Tibial nerve (tissue), 4 donors: ENCODE results near the gene ANKS6. TPM values are rescaled to one million over a fixed set of nuclear protein-coding genes. Genes with fewer than 3 reads are reported as not detected.

Experiments used
- DNase-seq, 2 donors: peaks; one replicate each; pipeline ENCODE4 v3.0.0-alpha.2; 2019; ENCODE audit warnings: low spot score in 2 of 2
- H3K27ac ChIP-seq, 4 donors: fragments of 200-600 bp; sonication (generic) in 3 of 4; one replicate each; pipeline ENCODE4 v1.5.1; 2017 to 2019; ENCODE audit warnings: mild to moderate bottlenecking in 1 of 4
- H3K27me3 ChIP-seq, 2 donors: fragments of 200-600 bp; sonication (generic) in 1 of 2; one replicate each; pipeline versions ENCODE4 v1.5.1 to v1.6.0; 2017 to 2019
- H3K36me3 ChIP-seq, 3 donors: fragments of 200-600 bp; sonication (generic); one replicate each; pipeline ENCODE4 v1.5.1; 2018 to 2019
- H3K4me1 ChIP-seq, 4 donors: fragments of 200-600 bp; sonication (generic) in 3 of 4; one replicate each; pipeline ENCODE4 v1.5.1; 2017 to 2019
- H3K4me3 ChIP-seq, 4 donors: fragments of 200-600 bp; sonication (generic) in 3 of 4; one replicate each; pipeline ENCODE4 v1.5.1; 2017 to 2019; ENCODE audit warnings: mild to moderate bottlenecking in 1 of 4, moderate library complexity in 1 of 4
- H3K9me3 ChIP-seq, 4 donors: fragments of 200-600 bp; sonication (generic) in 3 of 4; one replicate each; pipeline ENCODE4 v1.5.1; 2017 to 2019
- CTCF ChIP-seq, 5 experiments: fragments of 200-600 bp in 3 of 5; fragments of 450-650 bp in 2 of 5; sonication (generic) in 3 of 5; IDR thresholded peaks; one replicate each; pipeline ENCODE4 v1.5.1; 2016 to 2019; ENCODE audit warnings: antibody characterized with exemption in 5 of 5, mild to moderate bottlenecking in 3 of 5, moderate library complexity in 2 of 5
- EP300 ChIP-seq, 2 donors: sonication (generic); formaldehyde crosslinking; IDR thresholded peaks; one replicate each; pipeline ENCODE4 v1.6.1; 2017; ENCODE audit warnings: antibody characterized with exemption in 2 of 2, mild to moderate bottlenecking in 1 of 2
- POLR2A ChIP-seq, 2 donors: fragments of 450-650 bp; IDR thresholded peaks; one replicate each; pipeline ENCODE4 v1.6.1; 2017; ENCODE audit warnings: antibody characterized with exemption in 2 of 2, mild to moderate bottlenecking in 2 of 2, moderate library complexity in 2 of 2
- WGBS, 2 donors: methylation state at CpG; one replicate each; pipeline ENCODE4 v1.1.5; 2018; 5-methylcytosine and 5-hydroxymethylcytosine counted together
- total RNA-seq, 4 donors: library from RNA; depleted of rRNA; stranded (reverse); fragments of >200 nt; gene quantifications; one replicate each; pipeline ENCODE4 v1.1.0, GENCODE V29; 2016

Gene ANKS6
- total RNA-seq, 4 donors from 2014 or later: 13.8 to 46.2 (median 27.9) TPM

- WGBS, 2 donors: 96% methylated on average over 8 to 11 of the region's 11 CpGs
- Histone ChIP-seq H3K9me3 (no peaks in the 10 kb centered on the region), H3K27me3 (no peaks in the 10 kb centered on the region), H3K4me1 (peaks cover 0 to 7% (median 0%) of the 10 kb centered on the region in 4 donors), H3K36me3 (peaks cover 0 to 72% (median 0%) of the 10 kb centered on the region in 3 donors), H3K4me3 (no peak overlapping the region), H3K27ac (no peak overlapping the region)
- TF ChIP-seq POLR2A (IDR thresholded peaks at IDR 0.05): no peak
- no peak for TF ChIP-seq CTCF (IDR thresholded peaks at IDR 0.05)
- no peak for TF ChIP-seq EP300 (IDR thresholded peaks at IDR 0.05)
- no peak for DNase-seq
These were observed 16.2 kb downstream of the ANKS6 start for GRCh38 chr9:98780059-98780749.

DNA sequence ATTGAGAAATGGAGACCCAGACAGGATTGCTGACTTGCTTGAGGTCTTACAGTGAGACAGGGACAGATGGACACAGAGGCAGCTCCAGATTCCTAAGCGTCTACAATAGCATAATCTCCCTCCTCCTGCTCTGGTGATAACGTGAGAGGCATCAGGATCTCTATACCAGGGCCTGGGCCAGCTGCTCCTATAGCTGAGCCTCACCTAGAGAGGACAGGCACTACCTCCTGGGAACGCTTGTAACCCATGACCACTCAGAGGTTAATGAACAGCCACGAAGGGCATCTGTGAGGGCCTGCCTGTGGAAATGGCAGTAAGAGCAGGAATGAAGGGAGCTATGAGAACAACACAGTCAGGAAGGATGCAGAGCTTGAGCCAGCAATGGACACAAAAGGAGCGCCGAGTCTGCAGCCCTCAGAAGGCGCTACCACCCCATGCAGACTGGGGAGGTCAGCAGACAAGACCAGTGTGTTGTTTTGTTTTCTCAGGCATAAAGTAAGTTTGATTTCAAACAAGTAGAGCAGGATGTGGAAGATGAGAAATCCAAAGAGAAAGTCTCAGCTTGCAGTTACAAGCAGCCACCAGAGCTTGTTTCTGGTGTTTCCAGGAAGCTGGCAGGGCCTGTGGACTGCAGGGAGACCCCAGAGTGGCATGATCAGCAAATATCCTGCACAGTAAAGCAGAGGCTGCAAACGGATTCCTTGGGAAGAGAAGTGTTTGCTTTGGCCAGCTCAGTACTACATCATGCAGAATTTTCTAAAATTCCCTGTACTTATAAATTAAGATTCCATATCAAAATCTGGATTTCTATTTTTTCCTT, 17.4 kb downstream of the ANKS6 start:
- Histone ChIP-seq H3K36me3 (peaks cover 0 to 77% (median 3%) of the 10 kb centered on the region in 3 donors), H3K9me3 (no peaks in the 10 kb centered on the region), H3K4me1 (no peaks in the 10 kb centered on the region), H3K27me3 (no peaks in the 10 kb centered on the region), H3K4me3 (no peak overlapping the region), H3K27ac (no peak overlapping the region)
- TF ChIP-seq EP300 (IDR thresholded peaks at IDR 0.05): no peak
- TF ChIP-seq CTCF (IDR thresholded peaks at IDR 0.05): no peak
- TF ChIP-seq POLR2A (IDR thresholded peaks at IDR 0.05): no peak
- DNase-seq: no peak
- WGBS, 2 donors: 62 to 68% methylated on average over 8 of the region's 8 CpGs

- H3K9me3 ChIP-seq: no peaks in the 10 kb centered on the region
- no peak overlapping the region for H3K27ac ChIP-seq
- WGBS, 2 donors: 98% methylated on average over 8 of the region's 8 CpGs
- no peak for DNase-seq
- no peak for TF ChIP-seq CTCF (IDR thresholded peaks at IDR 0.05)
- no peak for TF ChIP-seq POLR2A (IDR thresholded peaks at IDR 0.05)
- no peak for TF ChIP-seq EP300 (IDR thresholded peaks at IDR 0.05)
- H3K36me3 ChIP-seq: peaks cover 0 to 77% (median 5%) of the 10 kb centered on the region in 3 donors
- H3K27me3 ChIP-seq: no peaks in the 10 kb centered on the region
- H3K4me3 ChIP-seq: no peak overlapping the region
- no peaks in the 10 kb centered on the region for H3K4me1 ChIP-seq
These were observed 18.1 kb downstream of the ANKS6 start for GRCh38 chr9:98778251-98778650.

GRCh38 chr9:98777618-98778017, 18.7 kb downstream of the ANKS6 start:
- no peak overlapping the region for H3K27ac ChIP-seq
- TF ChIP-seq POLR2A (IDR thresholded peaks at IDR 0.05): no peak
- no peak for TF ChIP-seq CTCF (IDR thresholded peaks at IDR 0.05)
- no peak for TF ChIP-seq EP300 (IDR thresholded peaks at IDR 0.05)
- no peak for DNase-seq
- H3K36me3 ChIP-seq: peaks cover 0 to 77% (median 5%) of the 10 kb centered on the region in 3 donors
- no peak overlapping the region for H3K4me3 ChIP-seq
- no peaks in the 10 kb centered on the region for H3K9me3 ChIP-seq
- H3K27me3 ChIP-seq: no peaks in the 10 kb centered on the region
- WGBS, 2 donors: 93 to 98% methylated on average over 4 of the region's 4 CpGs
- H3K4me1 ChIP-seq: no peaks in the 10 kb centered on the region
